Activated T-helper 9 cell treated with anti-CD3 and anti-CD28 coated beads, Interleukin-2, amount 50 U/mL, for 16 hours (primary cell): Measurements from ENCODE around the gene DOCK3.
"Not testable (repeated sequence)": the region's sequence is repeated elsewhere in the genome, so short reads cannot be mapped to it uniquely, and the experiment has no call there.

Source experiments
- DNase-seq: peaks from one replicate; pipeline ENCODE4 v3.0.0-alpha.2; 2020; ENCODE audit warnings: low read depth

The DOCK3 gene

GRCh38 chr3:51102396-51102795, 427.7 kb downstream of the DOCK3 start:
- no peak for DNase-seq

- DNase-seq, result no peak
Measured at GRCh38 chr3:51106242-51106876, 431.6 kb downstream of the DOCK3 start.

- no peak for DNase-seq
Measured at GRCh38 chr3:51110586-51110985, 435.9 kb downstream of the DOCK3 start.

- no peak for DNase-seq
Measured at GRCh38 chr3:51122944-51123343, 448.2 kb downstream of the DOCK3 start.

- no peak for DNase-seq
Measured at GRCh38 chr3:51123531-51123930, 448.8 kb downstream of the DOCK3 start.

- not testable (repeated sequence) for DNase-seq
Measured at GRCh38 chr3:51131607-51132006, 456.9 kb downstream of the DOCK3 start.

DNA sequence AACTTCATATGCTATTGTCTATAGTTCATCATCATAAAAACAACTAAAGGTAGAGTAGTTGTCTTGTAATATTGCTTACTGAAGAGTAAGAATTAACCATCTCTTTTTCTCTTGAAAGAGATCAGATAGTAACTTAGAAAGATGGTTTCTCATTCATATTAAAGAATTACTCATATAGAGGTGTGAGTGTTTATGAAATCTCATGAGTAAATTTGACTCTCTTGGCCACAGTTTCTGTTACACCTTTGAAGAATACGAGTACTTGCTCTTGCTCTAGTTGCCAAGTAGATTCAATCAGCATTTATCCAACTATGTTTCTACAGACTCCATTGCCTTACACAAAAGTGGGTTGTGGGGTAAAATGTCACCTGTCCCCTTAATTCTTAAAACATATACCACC, 463.0 kb downstream of the DOCK3 start:
- DNase-seq, result no peak

DNA sequence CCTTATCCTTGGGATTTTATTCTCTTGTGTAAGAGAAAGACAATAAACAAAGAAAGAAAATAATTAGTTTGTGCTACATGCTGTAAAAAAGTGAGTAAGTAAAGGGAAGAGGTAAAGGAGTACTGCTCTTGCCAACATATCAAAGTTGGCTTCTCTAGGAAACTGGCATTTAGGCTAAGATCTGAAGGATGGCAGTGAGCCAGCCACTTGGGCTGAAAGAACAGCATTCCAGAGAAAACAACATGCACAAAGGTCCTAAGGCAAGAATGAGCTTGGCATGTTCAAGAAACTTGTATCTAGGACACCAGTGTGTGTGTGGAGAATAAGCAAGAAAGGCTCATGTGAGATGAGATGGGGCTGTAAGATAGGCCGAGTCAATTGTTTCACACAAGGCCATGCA, 464.9 kb downstream of the DOCK3 start:
- no peak for DNase-seq

GRCh38 chr3:51141573-51141972, 466.8 kb downstream of the DOCK3 start:
- no peak for DNase-seq

DNA sequence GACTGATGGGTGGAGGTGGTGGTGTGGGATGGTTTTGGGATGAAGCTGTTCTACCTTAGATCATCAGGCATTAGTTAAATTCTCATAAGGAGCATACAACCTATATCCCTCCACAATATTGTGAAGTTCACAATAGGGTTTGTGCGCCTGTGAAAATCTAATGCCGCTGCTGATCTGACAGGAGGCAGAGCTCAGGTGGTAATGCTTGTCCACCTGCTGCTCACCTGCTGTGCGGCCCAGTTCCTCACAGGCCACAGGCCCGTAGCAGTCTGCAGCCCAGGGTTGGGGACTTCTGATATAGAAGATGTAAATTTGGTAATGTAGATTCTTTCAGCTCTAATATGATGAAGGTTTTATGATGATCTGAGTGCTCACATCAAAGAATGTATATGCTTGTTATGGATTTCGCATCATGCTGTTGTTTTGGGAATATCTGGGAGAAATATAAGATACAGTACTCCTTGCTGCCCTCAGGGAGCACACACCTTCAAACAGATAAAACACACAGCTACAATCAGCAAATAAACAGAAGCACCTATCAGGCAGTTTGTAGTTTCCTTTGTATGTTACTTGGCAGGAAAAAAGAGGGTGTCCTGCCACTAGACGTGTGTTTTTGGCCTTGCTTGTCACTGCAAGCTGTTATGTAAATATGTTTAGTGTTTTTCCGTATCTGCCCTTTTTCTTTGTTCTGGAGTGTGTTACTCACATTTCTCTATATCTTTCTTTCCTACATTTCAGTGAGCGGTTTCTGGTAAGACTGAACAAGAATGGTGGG, 471.3 kb downstream of the DOCK3 start:
- DNase-seq, result no peak

GRCh38 chr3:51146781-51147180, 472.1 kb downstream of the DOCK3 start:
- DNase-seq, result no peak

DNA sequence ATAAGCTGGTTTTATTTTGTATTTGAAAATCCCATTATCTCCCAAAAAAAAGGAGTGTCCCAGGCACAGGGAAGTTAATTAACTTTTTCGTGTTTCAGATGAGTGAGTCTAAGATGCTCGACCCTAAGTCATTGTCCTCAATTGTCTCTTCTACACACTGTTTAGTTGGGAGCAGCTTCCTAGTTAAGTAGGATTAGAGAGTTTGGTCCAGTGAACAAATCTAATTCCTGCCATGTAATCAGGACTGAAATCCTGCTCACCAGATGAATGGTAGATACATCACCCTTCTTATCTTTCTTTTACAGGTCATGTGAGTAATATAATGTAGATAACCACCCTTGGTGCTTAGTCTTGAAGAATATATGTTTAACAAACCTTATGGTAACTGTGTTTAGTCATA, 481.4 kb downstream of the DOCK3 start:
- DNase-seq, result no peak

DNA sequence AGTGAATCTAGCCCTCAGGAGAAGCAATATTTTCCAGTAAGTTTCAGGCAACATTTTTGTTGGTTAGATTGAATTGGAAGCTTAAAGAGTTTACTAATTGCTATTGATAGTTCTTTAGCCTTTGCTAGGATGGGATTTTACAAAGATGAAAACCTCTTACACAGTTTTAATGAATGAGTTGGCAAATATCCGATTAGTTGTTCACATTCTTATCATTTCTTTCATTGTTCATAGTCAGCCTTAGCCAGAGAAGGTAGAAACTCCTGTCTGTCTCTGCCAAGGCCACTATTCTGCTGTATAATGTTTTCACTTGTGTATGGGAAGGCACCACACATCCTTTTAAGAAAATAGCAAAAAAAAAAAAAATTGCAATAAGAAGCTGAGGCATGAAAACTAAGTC, 488.3 kb downstream of the DOCK3 start:
- DNase-seq, result no peak

- no peak for DNase-seq
Measured at GRCh38 chr3:51173518-51174271, 499.0 kb downstream of the DOCK3 start.

DNA sequence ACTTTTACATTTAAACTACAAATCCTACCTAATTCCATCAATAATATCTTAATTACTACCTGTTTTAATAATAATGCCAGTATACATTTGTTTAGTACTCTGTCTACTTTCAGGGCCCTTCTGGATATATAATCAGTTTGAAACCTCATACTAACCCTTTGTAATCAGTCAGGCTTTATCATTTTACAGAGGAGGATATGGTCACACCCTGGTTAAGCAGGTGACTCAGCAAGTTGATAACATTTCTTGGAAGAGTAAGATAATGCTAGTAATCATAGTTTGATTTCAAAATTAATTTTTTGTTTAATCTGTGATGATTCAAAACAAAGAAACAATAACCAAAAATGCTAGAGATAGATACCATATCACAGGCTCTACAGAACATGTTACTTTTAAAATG, 502.2 kb downstream of the DOCK3 start:
- no peak for DNase-seq

DNA sequence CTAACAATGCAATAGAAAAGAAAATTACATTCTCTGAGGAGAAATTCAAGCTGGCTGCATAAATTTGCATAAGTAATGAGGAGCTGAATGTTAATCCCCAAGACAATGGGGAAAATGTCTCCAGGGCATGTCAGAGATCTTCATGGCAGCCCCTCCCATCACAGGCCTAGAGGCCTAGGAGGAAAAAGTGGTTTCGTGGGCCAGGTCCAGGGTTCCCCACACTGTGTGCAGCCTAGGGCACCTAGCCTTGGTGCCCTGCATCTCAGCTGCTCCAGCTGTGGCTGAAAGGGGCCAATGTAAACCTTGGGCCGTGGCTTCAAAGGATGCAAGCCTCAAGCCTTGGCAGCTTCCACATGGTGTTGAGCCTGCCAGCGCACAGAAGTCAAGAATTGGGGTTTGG, 511.7 kb downstream of the DOCK3 start:
- not testable (repeated sequence) for DNase-seq

DNA sequence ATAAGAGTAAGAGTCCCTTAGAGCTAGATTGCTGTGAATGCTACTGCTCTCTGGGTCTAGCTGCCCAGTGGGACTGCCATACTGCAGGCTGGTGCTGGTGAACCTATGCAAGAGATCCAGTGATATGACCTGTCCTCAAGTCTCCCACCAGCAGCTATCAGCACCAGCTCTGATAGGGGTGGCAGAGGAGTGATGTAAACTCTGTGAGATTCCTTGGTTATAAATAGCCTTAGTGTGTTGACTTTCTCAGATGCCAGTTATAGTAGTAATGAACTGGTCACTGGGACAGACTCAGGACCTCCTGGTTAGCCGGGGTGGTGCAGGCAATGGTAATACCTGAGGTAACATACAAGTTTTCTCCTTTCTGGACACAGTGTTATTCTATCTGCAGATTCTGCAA, 515.5 kb downstream of the DOCK3 start:
- DNase-seq, result no peak

DNA sequence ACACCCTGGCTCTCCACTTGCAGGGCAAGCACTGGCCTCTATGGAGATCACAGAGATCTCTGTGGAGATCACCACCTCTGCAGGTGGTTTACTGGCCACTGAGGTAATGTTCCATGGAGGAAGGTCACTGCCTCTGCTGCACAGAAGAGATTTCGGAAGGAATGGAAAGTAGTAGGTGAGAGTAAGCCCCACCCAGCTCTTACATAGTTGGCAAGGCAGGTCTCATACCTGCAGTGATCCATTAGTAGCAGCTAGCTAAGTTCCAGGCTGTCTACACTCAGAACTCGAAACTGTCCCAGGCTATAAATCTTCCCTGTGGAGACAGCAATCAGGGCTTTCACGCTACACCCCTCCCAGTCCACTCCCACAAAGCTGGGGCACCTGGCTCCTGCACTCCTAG, 516.1 kb downstream of the DOCK3 start:
- no peak for DNase-seq

GRCh38 chr3:51191768-51192167, 517.0 kb downstream of the DOCK3 start:
- DNase-seq, result no peak

DNA sequence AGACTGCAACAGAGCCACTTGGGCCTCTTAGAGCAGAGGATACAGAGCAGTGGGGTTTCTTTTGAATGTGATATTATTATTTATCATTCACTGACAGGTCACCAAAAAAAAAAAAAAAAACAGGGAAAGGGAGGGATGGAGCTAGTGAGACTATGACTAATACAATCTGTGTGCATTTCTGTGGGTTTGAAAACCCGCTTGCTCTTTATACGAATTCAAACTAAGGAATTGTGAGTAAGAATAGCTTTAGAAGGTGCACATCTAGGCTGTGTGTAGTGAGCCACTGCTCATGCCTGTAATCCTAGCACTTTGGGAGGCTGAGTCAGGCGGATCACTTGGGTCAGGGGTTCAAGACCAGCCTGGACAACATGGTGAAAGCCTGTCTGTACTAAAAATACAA, 523.8 kb downstream of the DOCK3 start:
- no peak for DNase-seq

DNA sequence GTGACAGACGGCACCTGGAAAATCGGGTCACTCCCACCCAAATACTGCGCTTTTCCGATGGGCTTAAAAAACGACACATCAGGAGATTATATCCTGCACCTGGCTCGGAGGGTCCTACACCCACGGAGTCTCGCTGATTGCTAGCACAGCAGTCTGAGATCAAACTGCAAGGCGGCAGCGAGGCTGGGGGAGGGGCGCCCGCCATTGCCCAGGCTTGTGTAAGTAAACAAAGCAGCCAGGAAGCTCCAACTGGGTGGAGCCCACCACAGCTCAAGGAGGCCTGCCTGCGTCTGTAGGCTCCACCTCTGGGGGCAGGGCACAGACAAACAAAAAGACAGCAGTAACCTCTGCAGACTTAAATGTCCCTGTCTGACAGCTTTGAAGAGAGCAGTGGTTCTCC, 524.6 kb downstream of the DOCK3 start:
- not testable (repeated sequence) for DNase-seq

- DNase-seq, result no peak
Measured at GRCh38 chr3:51216291-51216690, 541.6 kb downstream of the DOCK3 start.

DNA sequence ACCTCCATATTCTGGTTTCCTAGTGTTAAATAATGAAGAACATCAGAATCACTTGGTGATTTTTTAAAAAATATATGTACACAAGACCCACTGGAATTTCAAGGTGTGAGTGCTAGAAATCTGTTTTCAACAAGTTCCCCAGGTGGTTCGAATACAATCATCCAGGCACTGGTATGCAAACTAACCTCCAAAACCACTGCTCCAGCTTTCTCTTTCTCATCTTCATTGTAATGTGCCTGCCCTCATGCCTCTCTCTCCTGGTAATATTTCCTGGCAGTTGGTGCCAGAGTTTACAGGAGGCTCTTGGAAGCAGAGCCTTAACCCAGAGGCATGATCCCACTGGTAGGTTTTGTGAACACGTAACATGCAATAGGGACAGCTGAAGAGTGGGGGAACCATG, 547.2 kb downstream of the DOCK3 start:
- DNase-seq, result no peak
